GM12801 (cell line): ENCODE data around the gene GRIK4.

Experiments used
- CTCF ChIP-seq: IDR thresholded peaks from one replicate; pipeline ENCODE4 v1.5.1; 2011; ENCODE audit warnings: control low read depth; ENCODE audit not compliant: insufficient read length; ENCODE audit errors: extremely low read depth

The GRIK4 gene

GRCh38 chr11:120537996-120538395 lies 26.4 kb downstream of the GRIK4 start:
- no peak for TF ChIP-seq CTCF

GRCh38 chr11:120538707-120539106 lies 27.2 kb downstream of the GRIK4 start:
- no peak for TF ChIP-seq CTCF

- no peak for TF ChIP-seq CTCF
Measured at GRCh38 chr11:120539667-120540369, 28.3 kb downstream of the GRIK4 start.

- no peak for TF ChIP-seq CTCF
Measured at GRCh38 chr11:120540744-120541465, 29.4 kb downstream of the GRIK4 start.

GRCh38 chr11:120543521-120544215 lies 32.1 kb downstream of the GRIK4 start:
- no peak for TF ChIP-seq CTCF

- TF ChIP-seq CTCF: no peak
Measured at GRCh38 chr11:120545813-120546212, 34.3 kb downstream of the GRIK4 start.
